ENCODE data around the gene DHH. TPM values are rescaled to one million over a fixed set of nuclear protein-coding genes. Genes with fewer than 3 reads are reported as not detected.
"Not testable (repeated sequence)": the region's sequence is repeated elsewhere in the genome, so short reads cannot be mapped to it uniquely, and the experiment has no call there.

The DHH gene
- total RNA-seq, 2 donors from 2014 or later, result 0.17 to 0.44 TPM

GRCh38 chr12:49127971-49128370, 33.4 kb upstream of the DHH start:
- H3K36me3 Mint-ChIP-seq (ENCODE audit: low read depth); H3K9me3 ChIP-seq (ENCODE audit: control insufficient read depth, low read length, poor library complexity, severe bottlenecking); ATAC-seq; DNase-seq; H3K27me3 Mint-ChIP-seq: not testable (repeated sequence)
- Mint-ChIP-seq H3K4me3 (peak overlapping the region; percentile 19), H3K27ac (peak overlapping the region; percentile 43), H3K4me1 (peaks cover 38% of the 10 kb centered on the region)

GRCh38 chr12:49126852-49127763, 32.5 kb upstream of the DHH start:
- ATAC-seq, result no peak
- H3K36me3 Mint-ChIP-seq (ENCODE audit: low read depth), result peaks cover 4% of the 10 kb centered on the region
- no peak for DNase-seq
- H3K4me3 Mint-ChIP-seq, result peak overlapping the region; percentile 49
- H3K27ac Mint-ChIP-seq, result peak overlapping the region; percentile 43
- peaks cover 35% of the 10 kb centered on the region for H3K4me1 Mint-ChIP-seq
- H3K27me3 Mint-ChIP-seq, result no peaks in the 10 kb centered on the region
- no peaks in the 10 kb centered on the region for H3K9me3 ChIP-seq (ENCODE audit: control insufficient read depth, low read length, poor library complexity, severe bottlenecking)

GRCh38 chr12:49121047-49121696, 26.6 kb upstream of the DHH start:
- H3K27me3 Mint-ChIP-seq, result no peaks in the 10 kb centered on the region
- DNase-seq (no peak), ATAC-seq (no peak)
- no peaks in the 10 kb centered on the region for H3K9me3 ChIP-seq (ENCODE audit: control insufficient read depth, low read length, poor library complexity, severe bottlenecking)
- peaks cover 2% of the 10 kb centered on the region for H3K4me1 Mint-ChIP-seq
- H3K27ac Mint-ChIP-seq, result no peak overlapping the region
- no peaks in the 10 kb centered on the region for H3K36me3 Mint-ChIP-seq (ENCODE audit: low read depth)
- no peak overlapping the region for H3K4me3 Mint-ChIP-seq

GRCh38 chr12:49111206-49111605, 16.6 kb upstream of the DHH start:
- ATAC-seq, result no peak
- DNase-seq, result no peak
- H3K4me1 Mint-ChIP-seq, result peaks cover 23% of the 10 kb centered on the region

GRCh38 chr12:49110464-49111155, 16.0 kb upstream of the DHH start, which contains the start of gene LMBR1L:
Gene LMBR1L (minus strand): TSS chr12:49110847. CDS start chr12:49110555, 292 bp downstream.
- ATAC-seq (peak; percentile 94), DNase-seq (peak; percentile 85 to 93 (median 91))
- H3K27me3 Mint-ChIP-seq, result no peaks in the 10 kb centered on the region
- H3K36me3 Mint-ChIP-seq (ENCODE audit: low read depth), result peaks cover 2% of the 10 kb centered on the region
- H3K4me3 Mint-ChIP-seq, result peak within 1 kb of the TSS; percentile 98
- H3K4me1 Mint-ChIP-seq, result peaks cover 23% of the 10 kb centered on the region
- no peaks in the 10 kb centered on the region for H3K9me3 ChIP-seq (ENCODE audit: control insufficient read depth, low read length, poor library complexity, severe bottlenecking)
- H3K27ac Mint-ChIP-seq, result peak within 1 kb of the TSS; percentile 99

More at GRCh38 chr12:49111206-49111605, 16.6 kb upstream of the DHH start:
- no peaks in the 10 kb centered on the region for H3K9me3 ChIP-seq (ENCODE audit: control insufficient read depth, low read length, poor library complexity, severe bottlenecking)
- Mint-ChIP-seq H3K27me3 (no peaks in the 10 kb centered on the region), H3K27ac (peak overlapping the region; percentile 99), H3K4me3 (peak overlapping the region; percentile 98), H3K36me3 (ENCODE audit: low read depth) (peaks cover 2% of the 10 kb centered on the region)

GRCh38 chr12:49109641-49110463, 15.3 kb upstream of the DHH start:
- H3K27me3 Mint-ChIP-seq, result no peaks in the 10 kb centered on the region
- peaks cover 2% of the 10 kb centered on the region for H3K36me3 Mint-ChIP-seq (ENCODE audit: low read depth)
- H3K27ac Mint-ChIP-seq, result peak overlapping the region; percentile 99
- no peaks in the 10 kb centered on the region for H3K9me3 ChIP-seq (ENCODE audit: control insufficient read depth, low read length, poor library complexity, severe bottlenecking)
- DNase-seq, result no peak
- H3K4me3 Mint-ChIP-seq, result peak overlapping the region; percentile 98
- H3K4me1 Mint-ChIP-seq, result peaks cover 23% of the 10 kb centered on the region
- ATAC-seq, result no peak

- peaks cover 6% of the 10 kb centered on the region for H3K36me3 Mint-ChIP-seq (ENCODE audit: low read depth)
- DNase-seq, result no peak
- H3K27ac Mint-ChIP-seq, result peak overlapping the region; percentile 99
- H3K9me3 ChIP-seq (ENCODE audit: control insufficient read depth, low read length, poor library complexity, severe bottlenecking), result no peaks in the 10 kb centered on the region
- no peak for ATAC-seq
- H3K4me1 Mint-ChIP-seq, result peaks cover 23% of the 10 kb centered on the region
- H3K27me3 Mint-ChIP-seq, result no peaks in the 10 kb centered on the region
- H3K4me3 Mint-ChIP-seq, result peak overlapping the region; percentile 98
These were observed 14.4 kb upstream of the DHH start for GRCh38 chr12:49108958-49109404.

- no peak for ATAC-seq
- no peak overlapping the region for H3K4me3 Mint-ChIP-seq
- peaks cover 7% of the 10 kb centered on the region for H3K36me3 Mint-ChIP-seq (ENCODE audit: low read depth)
- H3K27me3 Mint-ChIP-seq, result no peaks in the 10 kb centered on the region
- no peak for DNase-seq
- H3K9me3 ChIP-seq (ENCODE audit: control insufficient read depth, low read length, poor library complexity, severe bottlenecking), result no peaks in the 10 kb centered on the region
- H3K4me1 Mint-ChIP-seq, result peaks cover 20% of the 10 kb centered on the region
- no peak overlapping the region for H3K27ac Mint-ChIP-seq
These were observed 11.0 kb upstream of the DHH start for GRCh38 chr12:49105504-49106084.

- H3K4me3 Mint-ChIP-seq, result no peak overlapping the region
- no peaks in the 10 kb centered on the region for H3K9me3 ChIP-seq (ENCODE audit: control insufficient read depth, low read length, poor library complexity, severe bottlenecking)
- peaks cover 17% of the 10 kb centered on the region for H3K4me1 Mint-ChIP-seq
- peaks cover 8% of the 10 kb centered on the region for H3K36me3 Mint-ChIP-seq (ENCODE audit: low read depth)
- no peaks in the 10 kb centered on the region for H3K27me3 Mint-ChIP-seq
- ATAC-seq (no peak), DNase-seq (no peak)
- H3K27ac Mint-ChIP-seq, result no peak overlapping the region
These were observed 10.2 kb upstream of the DHH start for GRCh38 chr12:49104822-49105221.

- no peak for DNase-seq
- H3K4me3 Mint-ChIP-seq, result no peak overlapping the region
- no peak overlapping the region for H3K27ac Mint-ChIP-seq
- H3K36me3 Mint-ChIP-seq (ENCODE audit: low read depth), result peaks cover 10% of the 10 kb centered on the region
- ATAC-seq, result no peak
- H3K4me1 Mint-ChIP-seq, result peaks cover 2% of the 10 kb centered on the region
- H3K27me3 Mint-ChIP-seq, result peaks cover 4% of the 10 kb centered on the region
- H3K9me3 ChIP-seq (ENCODE audit: control insufficient read depth, low read length, poor library complexity, severe bottlenecking), result no peaks in the 10 kb centered on the region
These were observed 5.8 kb upstream of the DHH start for GRCh38 chr12:49100380-49100779.

- H3K9me3 ChIP-seq (ENCODE audit: control insufficient read depth, low read length, poor library complexity, severe bottlenecking), result no peaks in the 10 kb centered on the region
- Mint-ChIP-seq H3K4me3 (no peak overlapping the region), H3K4me1 (peaks cover 10% of the 10 kb centered on the region), H3K36me3 (ENCODE audit: low read depth) (peaks cover 10% of the 10 kb centered on the region), H3K27ac (no peak overlapping the region), H3K27me3 (peaks cover 14% of the 10 kb centered on the region)
- ATAC-seq (no peak), DNase-seq (no peak)
These were observed 4.1 kb upstream of the DHH start for GRCh38 chr12:49098703-49099102.

GRCh38 chr12:49098035-49098451, 3.4 kb upstream of the DHH start:
- peaks cover 13% of the 10 kb centered on the region for H3K4me1 Mint-ChIP-seq
- peaks cover 19% of the 10 kb centered on the region for H3K27me3 Mint-ChIP-seq
- H3K27ac Mint-ChIP-seq, result no peak overlapping the region
- DNase-seq (peak; percentile 34 to 49 (median 36)), ATAC-seq (peak; percentile 68)
- no peak overlapping the region for H3K4me3 Mint-ChIP-seq
- peaks cover 10% of the 10 kb centered on the region for H3K36me3 Mint-ChIP-seq (ENCODE audit: low read depth)
- H3K9me3 ChIP-seq (ENCODE audit: control insufficient read depth, low read length, poor library complexity, severe bottlenecking), result no peaks in the 10 kb centered on the region

All from T-helper 17 cell (primary cell).